HCT116 (cell line): Measurements from ENCODE around the gene OIT3. TPM values are rescaled to one million over a fixed set of nuclear protein-coding genes. Genes with fewer than 3 reads are reported as not detected.

Source experiments
- ATAC-seq: fragments of 200-7000 bp; cut with Tn5 transposase; 2 replicates; pipeline ENCODE4 v1.9.1; 2020; ENCODE audit warnings: mild to moderate bottlenecking, moderate library complexity
- BruUV-seq: library from RNA; stranded (reverse); fragments of 400-500 nt; replicated peaks from 2 replicates; lab custom pipeline; 2021; lab: Mats Ljungman, UMichigan
- CTCF ChIA-PET: fragments of 300-600 bp; sonication (Branson Sonifier 250); formaldehyde crosslinking; loops from one replicate; lab custom pipeline; 2021; ENCODE audit warnings: antibody characterized with exemption; lab: Charles Lee
- POLR2A ChIA-PET: fragments of 300-600, 350-600 bp; sonication (Branson Sonifier 250); formaldehyde crosslinking; loops from one replicate; lab custom pipeline; 2021; ENCODE audit warnings: antibody characterized with exemption; lab: Charles Lee
- RAD21 ChIA-PET, 2 experiments: fragments of 300-600 bp; sonication (Branson Sonifier 250); formaldehyde crosslinking; loops; one replicate each; lab custom pipeline; 2023; ENCODE audit warnings: low total read pairs in 2 of 2; ENCODE audit not compliant: uncharacterized antibody in 2 of 2, unreplicated experiment in 2 of 2, low non-redundant PET in 1 of 2; lab: Charles Lee
- DNase-seq: peaks from one replicate; pipeline ENCODE4 v3.0.0-alpha.2; 2010; ENCODE audit warnings: low read depth, low spot score
- H2AFZ ChIP-seq: fragments of 200-600 bp; shearing (Covaris generic), sonication (generic); 2 replicates; pipeline ENCODE4 v1.6.1; 2017; ENCODE audit warnings: low read depth, mixed run types, mixed read lengths, antibody characterized with exemption, low read length; ENCODE audit not compliant: poor library complexity, severe bottlenecking
- H3K27ac ChIP-seq: 2 replicates; pipeline ENCODE4 v1.5.1; 2012; ENCODE audit warnings: low read depth, low read length
- H3K27me3 ChIP-seq: fragments of 200-600 bp; sonication (generic); 2 replicates; pipeline ENCODE4 v1.6.1; 2016; ENCODE audit warnings: mixed run types, low read length, mixed read lengths; ENCODE audit not compliant: insufficient read depth
- H3K36me3 ChIP-seq, 2 experiments: fragments of 200-500 bp in 1 of 2; fragments of 200-600 bp in 1 of 2; sonication (Bioruptor generic) in 1 of 2; sonication (generic) in 1 of 2; 2 replicates each; pipeline versions ENCODE4 v1.5.1 to v1.6.1; 2014 to 2016; ENCODE audit warnings: low read length in 2 of 2, inconsistent platforms in 1 of 2, mixed read lengths in 1 of 2, mixed run types in 1 of 2; ENCODE audit not compliant: insufficient read depth in 2 of 2, control insufficient read depth in 1 of 2
- H3K4me1 ChIP-seq, 2 experiments: fragments of 200-600 bp in 1 of 2; sonication (generic) in 1 of 2; 2 replicates each; pipeline versions ENCODE4 v1.5.1 to v1.6.1; 2012 to 2017; ENCODE audit warnings: low read length in 2 of 2, inconsistent platforms in 1 of 2, mild to moderate bottlenecking in 1 of 2, mixed read lengths in 1 of 2, mixed run types in 1 of 2, moderate library complexity in 1 of 2; ENCODE audit not compliant: insufficient read depth in 2 of 2, control insufficient read depth in 1 of 2
- H3K4me2 ChIP-seq: fragments of 200-600 bp; sonication (generic); 2 replicates; pipeline ENCODE4 v1.6.1; 2017; ENCODE audit warnings: mixed run types, low read length, mixed read lengths
- H3K4me3 ChIP-seq, 2 experiments: fragments of 200-600 bp in 1 of 2; sonication (generic) in 1 of 2; replicated peaks in 1 of 2; 2 replicates each; pipeline ENCODE4 v1.5.1; 2011 to 2016; ENCODE audit warnings: low read length in 2 of 2, control low read depth in 1 of 2, low read depth in 1 of 2, mild to moderate bottlenecking in 1 of 2, mixed read lengths in 1 of 2, mixed run types in 1 of 2
- H3K79me2 ChIP-seq: fragments of 200-600 bp; sonication (generic); 2 replicates; pipeline ENCODE4 v1.6.1; 2017; ENCODE audit warnings: mild to moderate bottlenecking, mixed run types, low read length, moderate library complexity, mixed read lengths; ENCODE audit not compliant: insufficient read depth
- H3K9ac ChIP-seq: fragments of 200-600 bp; sonication (generic); 2 replicates; pipeline ENCODE4 v1.6.1; 2016; ENCODE audit warnings: low read length, mixed read lengths
- H3K9me2 ChIP-seq: fragments of 200-600 bp; sonication (generic), shearing (Covaris generic); 2 replicates; pipeline ENCODE4 v1.6.1; 2017; ENCODE audit warnings: mixed run types, mild to moderate bottlenecking, moderate library complexity; ENCODE audit not compliant: insufficient read depth
- H3K9me3 ChIP-seq, 2 experiments: fragments of 200-500 bp in 1 of 2; fragments of 200-600 bp in 1 of 2; sonication (Bioruptor generic) in 1 of 2; sonication (generic) in 1 of 2; 2 replicates each; pipeline ENCODE4 v1.6.1; 2014 to 2017; ENCODE audit warnings: low read length in 2 of 2, mixed read lengths in 2 of 2, inconsistent platforms in 1 of 2, low read depth in 1 of 2, mild to moderate bottlenecking in 1 of 2, mixed run types in 1 of 2, moderate library complexity in 1 of 2; ENCODE audit not compliant: control insufficient read depth in 1 of 2, insufficient read depth in 1 of 2
- H4K20me1 ChIP-seq: fragments of 200-600 bp; sonication (generic), shearing (Covaris generic); 2 replicates; pipeline ENCODE4 v1.6.1; 2017; ENCODE audit warnings: mixed run types, mild to moderate bottlenecking, moderate library complexity; ENCODE audit not compliant: insufficient read depth
- EGR1 ChIP-seq: IDR thresholded peaks from 2 replicates; pipeline ENCODE4 v1.6.1; 2012; ENCODE audit warnings: low read depth
- ELF1 ChIP-seq: IDR thresholded peaks from 2 replicates; pipeline ENCODE4 v1.6.1; 2012; ENCODE audit warnings: low read depth, borderline replicate concordance
- JUND ChIP-seq: IDR thresholded peaks from 2 replicates; pipeline ENCODE4 v1.6.1; 2012
- YY1 ChIP-seq: IDR thresholded peaks from 2 replicates; pipeline ENCODE4 v1.6.1; 2011; ENCODE audit warnings: low read length, low read depth, moderate library complexity, mild to moderate bottlenecking; ENCODE audit not compliant: insufficient replicate concordance; ENCODE audit errors: extremely low read depth
- ZNF274 ChIP-seq: fragments of 200-500 bp; sonication (Bioruptor generic); IDR thresholded peaks from 2 replicates; pipeline ENCODE4 v1.6.1; 2014; ENCODE audit warnings: mild to moderate bottlenecking, low read depth, low read length, inconsistent platforms
- intact Hi-C: fragments of 100-400 bp; cut with micrococcal nuclease; formaldehyde crosslinking; loops from 2 replicates; pipeline ENCODE4 v1.10.0; 2022
- total RNA-seq: library from RNA; stranded (reverse); gene quantifications from one replicate; pipeline ENCODE4 v1.2.1, GENCODE V29; 2021; ENCODE audit not compliant: unreplicated experiment
- TF ChIP-seq, protein P1 (sequence below): IDR thresholded peaks from 2 replicates; pipeline ENCODE4 v1.6.1; 2012
- TF ChIP-seq, protein P2 (sequence below): IDR thresholded peaks from 2 replicates; pipeline ENCODE4 v1.6.1; 2011; ENCODE audit warnings: mild to moderate bottlenecking, low read length, moderate library complexity; ENCODE audit not compliant: insufficient replicate concordance; ENCODE audit errors: extremely low read depth
- TF ChIP-seq, protein P3 (sequence below): IDR thresholded peaks from 2 replicates; pipeline ENCODE4 v1.6.1; 2012; ENCODE audit warnings: low read depth

OIT3 gene
- total RNA-seq, 1 experiment from 2014 or later = not detected

DNA sequence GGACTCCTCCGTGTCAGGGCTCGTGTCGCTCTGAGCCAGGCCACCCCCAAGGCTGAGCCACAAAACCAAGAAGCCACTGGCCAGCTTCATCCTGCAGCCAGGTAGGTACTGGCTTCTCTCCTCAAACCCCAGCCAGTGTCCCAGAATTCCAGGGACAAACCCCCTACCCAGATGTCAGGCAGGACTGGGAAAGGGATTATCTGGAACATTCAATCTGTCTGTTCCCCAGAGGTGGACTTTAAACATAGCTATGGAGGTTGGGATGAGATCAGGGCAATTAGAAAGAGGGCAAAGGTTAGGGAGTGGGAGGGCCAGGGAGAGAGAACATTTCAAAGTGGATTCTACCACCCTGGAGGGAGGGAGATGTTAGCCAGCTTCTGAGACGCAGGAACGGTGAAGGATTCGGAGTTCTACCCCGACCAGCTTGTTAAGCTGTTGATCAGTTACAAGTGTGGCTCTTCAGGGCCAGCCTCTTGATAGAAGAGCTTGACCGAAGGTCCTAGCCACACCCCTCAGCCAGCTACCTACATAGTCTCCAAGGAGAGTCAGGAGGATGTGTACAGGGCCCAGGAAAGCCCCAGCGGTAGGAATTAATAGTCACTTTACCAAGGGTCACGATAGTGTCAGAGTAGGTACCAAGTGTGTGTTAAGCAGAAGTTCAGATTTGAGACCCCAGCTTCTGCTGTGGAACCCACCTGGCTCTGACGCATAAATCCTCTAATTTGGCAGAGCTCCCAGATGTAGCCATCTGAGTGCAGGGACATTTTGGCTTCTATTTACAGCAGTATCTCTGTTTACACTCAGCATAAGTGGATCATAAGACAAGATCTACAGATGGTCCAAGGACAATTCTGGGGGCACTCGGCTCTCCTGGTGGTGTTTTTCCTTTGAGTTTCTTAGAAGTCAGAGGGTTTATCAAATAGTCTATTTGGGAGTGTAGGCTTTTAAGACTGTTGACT is 61.3 kb downstream of the OIT3 start, which contains the start of gene PLA2G12B:
PLA2G12B (minus strand) TSS at position 211 of the 959 bp plus-strand sequence; CDS start at position 90, 121 bp downstream.
- ATAC-seq (no peak), DNase-seq (no peak)
- ChIA-PET POLR2A (no interaction called here), RAD21 (no interaction called here), CTCF (no interaction called here)
- Histone ChIP-seq H2AFZ (no peak within 1 kb of the TSS), H3K9ac (no peak within 1 kb of the TSS), H3K79me2 (no peaks in the 10 kb centered on the region), H3K36me3 (no peaks in the 10 kb centered on the region), H3K4me2 (no peak within 1 kb of the TSS), H3K9me3 (no peaks in the 10 kb centered on the region), H4K20me1 (no peaks in the 10 kb centered on the region), H3K9me2 (no peaks in the 10 kb centered on the region), H3K27me3 (no peaks in the 10 kb centered on the region; the same call in 1 of the 2 replicates), H3K27ac (no peak within 1 kb of the TSS), H3K4me3 (no peak within 1 kb of the TSS), H3K4me1 (no peaks in the 10 kb centered on the region)
- TF ChIP-seq, protein P1, sequence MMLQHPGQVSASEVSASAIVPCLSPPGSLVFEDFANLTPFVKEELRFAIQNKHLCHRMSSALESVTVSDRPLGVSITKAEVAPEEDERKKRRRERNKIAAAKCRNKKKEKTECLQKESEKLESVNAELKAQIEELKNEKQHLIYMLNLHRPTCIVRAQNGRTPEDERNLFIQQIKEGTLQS = no peak
- TF ChIP-seq ELF1 (no peak), ZNF274 (no peak), JUND (no peak), YY1 (no peak), EGR1 (no peak)
- TF ChIP-seq, protein P2, sequence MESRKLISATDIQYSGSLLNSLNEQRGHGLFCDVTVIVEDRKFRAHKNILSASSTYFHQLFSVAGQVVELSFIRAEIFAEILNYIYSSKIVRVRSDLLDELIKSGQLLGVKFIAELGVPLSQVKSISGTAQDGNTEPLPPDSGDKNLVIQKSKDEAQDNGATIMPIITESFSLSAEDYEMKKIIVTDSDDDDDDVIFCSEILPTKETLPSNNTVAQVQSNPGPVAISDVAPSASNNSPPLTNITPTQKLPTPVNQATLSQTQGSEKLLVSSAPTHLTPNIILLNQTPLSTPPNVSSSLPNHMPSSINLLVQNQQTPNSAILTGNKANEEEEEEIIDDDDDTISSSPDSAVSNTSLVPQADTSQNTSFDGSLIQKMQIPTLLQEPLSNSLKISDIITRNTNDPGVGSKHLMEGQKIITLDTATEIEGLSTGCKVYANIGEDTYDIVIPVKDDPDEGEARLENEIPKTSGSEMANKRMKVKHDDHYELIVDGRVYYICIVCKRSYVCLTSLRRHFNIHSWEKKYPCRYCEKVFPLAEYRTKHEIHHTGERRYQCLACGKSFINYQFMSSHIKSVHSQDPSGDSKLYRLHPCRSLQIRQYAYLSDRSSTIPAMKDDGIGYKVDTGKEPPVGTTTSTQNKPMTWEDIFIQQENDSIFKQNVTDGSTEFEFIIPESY = no peak
- TF ChIP-seq, protein P3, sequence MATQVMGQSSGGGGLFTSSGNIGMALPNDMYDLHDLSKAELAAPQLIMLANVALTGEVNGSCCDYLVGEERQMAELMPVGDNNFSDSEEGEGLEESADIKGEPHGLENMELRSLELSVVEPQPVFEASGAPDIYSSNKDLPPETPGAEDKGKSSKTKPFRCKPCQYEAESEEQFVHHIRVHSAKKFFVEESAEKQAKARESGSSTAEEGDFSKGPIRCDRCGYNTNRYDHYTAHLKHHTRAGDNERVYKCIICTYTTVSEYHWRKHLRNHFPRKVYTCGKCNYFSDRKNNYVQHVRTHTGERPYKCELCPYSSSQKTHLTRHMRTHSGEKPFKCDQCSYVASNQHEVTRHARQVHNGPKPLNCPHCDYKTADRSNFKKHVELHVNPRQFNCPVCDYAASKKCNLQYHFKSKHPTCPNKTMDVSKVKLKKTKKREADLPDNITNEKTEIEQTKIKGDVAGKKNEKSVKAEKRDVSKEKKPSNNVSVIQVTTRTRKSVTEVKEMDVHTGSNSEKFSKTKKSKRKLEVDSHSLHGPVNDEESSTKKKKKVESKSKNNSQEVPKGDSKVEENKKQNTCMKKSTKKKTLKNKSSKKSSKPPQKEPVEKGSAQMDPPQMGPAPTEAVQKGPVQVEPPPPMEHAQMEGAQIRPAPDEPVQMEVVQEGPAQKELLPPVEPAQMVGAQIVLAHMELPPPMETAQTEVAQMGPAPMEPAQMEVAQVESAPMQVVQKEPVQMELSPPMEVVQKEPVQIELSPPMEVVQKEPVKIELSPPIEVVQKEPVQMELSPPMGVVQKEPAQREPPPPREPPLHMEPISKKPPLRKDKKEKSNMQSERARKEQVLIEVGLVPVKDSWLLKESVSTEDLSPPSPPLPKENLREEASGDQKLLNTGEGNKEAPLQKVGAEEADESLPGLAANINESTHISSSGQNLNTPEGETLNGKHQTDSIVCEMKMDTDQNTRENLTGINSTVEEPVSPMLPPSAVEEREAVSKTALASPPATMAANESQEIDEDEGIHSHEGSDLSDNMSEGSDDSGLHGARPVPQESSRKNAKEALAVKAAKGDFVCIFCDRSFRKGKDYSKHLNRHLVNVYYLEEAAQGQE = no peak
- intact Hi-C loops = no loop called here
- BruUV-seq = no TSS peak
